ENCODE measurements around the gene GRIN2A. TPM values are rescaled to one million over a fixed set of nuclear protein-coding genes. Genes with fewer than 3 reads are reported as not detected.
A peak's percentile ranks its signal among the peaks of the same experiment; 100 is the strongest.

GRIN2A gene
- polyA plus RNA-seq, 1 donor (not counting 4 experiments of a cell fraction or from before 2014, with no cell fraction given): 0.01 TPM

DNA sequence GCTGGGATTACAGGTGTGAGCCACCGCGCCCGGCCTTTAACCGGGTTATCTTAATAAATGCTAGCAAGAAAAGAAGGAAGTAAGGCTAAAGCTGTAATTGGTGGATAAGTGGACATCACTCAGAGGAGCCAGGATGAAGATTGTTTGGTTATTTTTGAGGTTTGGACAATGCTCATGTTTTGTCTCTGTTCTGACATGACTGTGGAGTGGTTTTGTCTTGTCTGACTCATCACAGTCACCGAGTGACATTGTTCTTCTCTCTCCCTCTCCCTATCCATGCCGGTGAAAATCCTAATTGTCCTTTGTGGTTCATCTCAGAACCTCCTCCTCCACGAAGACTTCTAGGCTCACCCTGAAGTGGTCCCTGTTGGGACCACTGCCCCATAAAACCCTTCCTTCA, 23.5 kb upstream of the GRIN2A start:
- H3K4me2 ChIP-seq (ENCODE audit: control insufficient read depth, extremely low read depth, insufficient read depth, low read depth, low read length): peak overlapping the region; percentile 49
- H3K9me1 ChIP-seq (ENCODE audit: control insufficient read depth, extremely low read depth, insufficient read depth, low read length): no peaks in the 10 kb centered on the region
- H2AFZ ChIP-seq (ENCODE audit: control insufficient read depth, low read length): no peak overlapping the region
- no peak overlapping the region for H3K4me3 ChIP-seq (ENCODE audit: control insufficient read depth in 2 of 3, extremely low read depth in 1 of 3, insufficient read depth in 2 of 3, low read depth in 1 of 3, low read length in 3 of 3)
- no peak overlapping the region for H3K9ac ChIP-seq (ENCODE audit: control insufficient read depth, extremely low read depth, insufficient read depth, low read length)
- dilution Hi-C loops (cut with MboI; ENCODE audit: extremely low pct_ligation_motif_present, low sequenced_read_pairs): no loop called here
- no peak for TF ChIP-seq EZH2 (IDR thresholded peaks at IDR 0.05; ENCODE audit: low read length)
- TF ChIP-seq, protein P1, sequence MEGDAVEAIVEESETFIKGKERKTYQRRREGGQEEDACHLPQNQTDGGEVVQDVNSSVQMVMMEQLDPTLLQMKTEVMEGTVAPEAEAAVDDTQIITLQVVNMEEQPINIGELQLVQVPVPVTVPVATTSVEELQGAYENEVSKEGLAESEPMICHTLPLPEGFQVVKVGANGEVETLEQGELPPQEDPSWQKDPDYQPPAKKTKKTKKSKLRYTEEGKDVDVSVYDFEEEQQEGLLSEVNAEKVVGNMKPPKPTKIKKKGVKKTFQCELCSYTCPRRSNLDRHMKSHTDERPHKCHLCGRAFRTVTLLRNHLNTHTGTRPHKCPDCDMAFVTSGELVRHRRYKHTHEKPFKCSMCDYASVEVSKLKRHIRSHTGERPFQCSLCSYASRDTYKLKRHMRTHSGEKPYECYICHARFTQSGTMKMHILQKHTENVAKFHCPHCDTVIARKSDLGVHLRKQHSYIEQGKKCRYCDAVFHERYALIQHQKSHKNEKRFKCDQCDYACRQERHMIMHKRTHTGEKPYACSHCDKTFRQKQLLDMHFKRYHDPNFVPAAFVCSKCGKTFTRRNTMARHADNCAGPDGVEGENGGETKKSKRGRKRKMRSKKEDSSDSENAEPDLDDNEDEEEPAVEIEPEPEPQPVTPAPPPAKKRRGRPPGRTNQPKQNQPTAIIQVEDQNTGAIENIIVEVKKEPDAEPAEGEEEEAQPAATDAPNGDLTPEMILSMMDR (optimal IDR thresholded peaks at IDR 0.05 in 1 of 3, IDR thresholded peaks at IDR 0.05 in 1 of 3, conservative IDR thresholded peaks at IDR 0.05 in 1 of 3; ENCODE audit: extremely low read depth in 1 of 3, insufficient read depth in 2 of 3, low read length in 3 of 3): no peak
- H3K36me3 ChIP-seq (ENCODE audit: control insufficient read depth in 2 of 2, extremely low read depth in 1 of 2, insufficient read depth in 2 of 2, low read length in 2 of 2): no peaks in the 10 kb centered on the region
- FAIRE-seq (peak; percentile 95), DNase-seq (ENCODE audit: low read depth, low spot score) (no peak)
- H3K27ac ChIP-seq (ENCODE audit: control insufficient read depth, insufficient read depth, low read length): no peak overlapping the region
- peaks cover 8% of the 10 kb centered on the region for H3K4me1 ChIP-seq (ENCODE audit: control insufficient read depth, extremely low read depth, insufficient read depth, low read length)
- H4K20me1 ChIP-seq (ENCODE audit: control insufficient read depth, extremely low read depth, insufficient read depth, low read length): no peaks in the 10 kb centered on the region
- no peaks in the 10 kb centered on the region for H3K79me2 ChIP-seq (ENCODE audit: control insufficient read depth, insufficient read depth, low read length)
- no peaks in the 10 kb centered on the region for H3K27me3 ChIP-seq (ENCODE audit: control insufficient read depth, extremely low read depth, insufficient read depth, low read length)
- H3K9me3 ChIP-seq (ENCODE audit: control insufficient read depth, low read depth, low read length): peaks cover 2% of the 10 kb centered on the region

DNA sequence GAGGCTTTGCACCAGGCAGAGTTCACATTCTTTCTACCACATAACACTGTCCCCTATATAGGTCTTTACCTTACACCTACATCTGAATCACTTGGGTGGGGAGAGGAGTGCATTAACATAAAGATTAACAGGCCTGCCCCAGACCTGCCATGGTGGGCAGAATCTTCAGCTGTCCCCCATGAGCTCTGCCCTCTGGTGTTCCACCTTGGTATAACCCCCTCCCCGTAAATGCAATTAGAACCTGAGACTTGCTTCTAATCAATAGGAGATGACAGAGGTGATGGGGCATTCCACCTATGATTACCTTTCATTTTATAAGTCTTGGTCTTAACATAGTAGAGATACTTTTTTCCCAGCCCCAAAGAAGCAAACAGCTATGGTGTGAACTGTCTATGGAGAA, 20.4 kb upstream of the GRIN2A start:
- no peaks in the 10 kb centered on the region for H4K20me1 ChIP-seq (ENCODE audit: control insufficient read depth, extremely low read depth, insufficient read depth, low read length)
- H3K4me3 ChIP-seq (ENCODE audit: control insufficient read depth in 2 of 3, extremely low read depth in 1 of 3, insufficient read depth in 2 of 3, low read depth in 1 of 3, low read length in 3 of 3): no peak overlapping the region
- H3K4me2 ChIP-seq (ENCODE audit: control insufficient read depth, extremely low read depth, insufficient read depth, low read depth, low read length): no peak overlapping the region
- dilution Hi-C loops (cut with MboI; ENCODE audit: extremely low pct_ligation_motif_present, low sequenced_read_pairs): no loop called here
- no peak for FAIRE-seq
- H3K36me3 ChIP-seq (ENCODE audit: control insufficient read depth in 2 of 2, extremely low read depth in 1 of 2, insufficient read depth in 2 of 2, low read length in 2 of 2): no peaks in the 10 kb centered on the region
- no peak overlapping the region for H3K9ac ChIP-seq (ENCODE audit: control insufficient read depth, extremely low read depth, insufficient read depth, low read length)
- peaks cover 1% of the 10 kb centered on the region for H3K9me3 ChIP-seq (ENCODE audit: control insufficient read depth, low read depth, low read length)
- DNase-seq (ENCODE audit: low read depth, low spot score): no peak
- H3K27me3 ChIP-seq (ENCODE audit: control insufficient read depth, extremely low read depth, insufficient read depth, low read length): no peaks in the 10 kb centered on the region
- H3K27ac ChIP-seq (ENCODE audit: control insufficient read depth, insufficient read depth, low read length): no peak overlapping the region
- no peaks in the 10 kb centered on the region for H3K9me1 ChIP-seq (ENCODE audit: control insufficient read depth, extremely low read depth, insufficient read depth, low read length)
- TF ChIP-seq, protein P1 (optimal IDR thresholded peaks at IDR 0.05 in 1 of 3, IDR thresholded peaks at IDR 0.05 in 1 of 3, conservative IDR thresholded peaks at IDR 0.05 in 1 of 3; ENCODE audit: extremely low read depth in 1 of 3, insufficient read depth in 2 of 3, low read length in 3 of 3): no peak
- TF ChIP-seq EZH2 (IDR thresholded peaks at IDR 0.05; ENCODE audit: low read length): no peak
- no peak overlapping the region for H2AFZ ChIP-seq (ENCODE audit: control insufficient read depth, low read length)
- H3K79me2 ChIP-seq (ENCODE audit: control insufficient read depth, insufficient read depth, low read length): no peaks in the 10 kb centered on the region
- peaks cover 6% of the 10 kb centered on the region for H3K4me1 ChIP-seq (ENCODE audit: control insufficient read depth, extremely low read depth, insufficient read depth, low read length)

Measured in keratinocyte (primary cell).